DND-41 (cell line): ENCODE results near the gene PUSL1.

Experiments
- EZH2 ChIP-seq: IDR thresholded peaks from 3 replicates; pipeline ENCODE4 v1.6.1; 2012; ENCODE audit warnings: borderline replicate concordance, low read depth, mild to moderate bottlenecking, moderate library complexity, low read length, inconsistent platforms; ENCODE audit not compliant: severe bottlenecking
- TF ChIP-seq, protein P1 (sequence below): IDR thresholded peaks from 2 replicates; pipeline ENCODE4 v1.5.1; 2012; ENCODE audit warnings: borderline replicate concordance, low read length, moderate library complexity, mild to moderate bottlenecking; ENCODE audit not compliant: poor library complexity, severe bottlenecking; ENCODE audit errors: extremely low read depth

DNA sequence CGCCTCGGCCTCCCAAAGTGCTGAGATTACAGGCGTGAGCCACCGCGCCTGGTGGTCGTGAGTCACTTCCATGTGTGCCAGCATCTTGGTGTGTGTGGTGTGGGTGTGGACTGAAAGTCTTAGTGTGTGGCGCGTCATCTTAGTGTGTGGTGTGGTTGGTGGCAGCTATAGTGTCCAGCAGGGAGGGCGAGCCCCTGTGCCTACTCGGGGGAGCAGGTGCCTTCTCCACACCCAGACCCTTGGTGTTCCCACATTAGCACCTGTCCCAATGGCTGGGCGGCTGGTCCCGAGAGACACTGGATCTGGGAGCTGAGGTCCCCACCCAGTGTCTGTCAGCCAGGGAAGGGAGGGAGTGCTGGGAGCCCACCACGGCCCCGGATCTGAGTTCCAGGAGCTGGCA is 25.4 kb upstream of the PUSL1 start:
- TF ChIP-seq, protein P1, sequence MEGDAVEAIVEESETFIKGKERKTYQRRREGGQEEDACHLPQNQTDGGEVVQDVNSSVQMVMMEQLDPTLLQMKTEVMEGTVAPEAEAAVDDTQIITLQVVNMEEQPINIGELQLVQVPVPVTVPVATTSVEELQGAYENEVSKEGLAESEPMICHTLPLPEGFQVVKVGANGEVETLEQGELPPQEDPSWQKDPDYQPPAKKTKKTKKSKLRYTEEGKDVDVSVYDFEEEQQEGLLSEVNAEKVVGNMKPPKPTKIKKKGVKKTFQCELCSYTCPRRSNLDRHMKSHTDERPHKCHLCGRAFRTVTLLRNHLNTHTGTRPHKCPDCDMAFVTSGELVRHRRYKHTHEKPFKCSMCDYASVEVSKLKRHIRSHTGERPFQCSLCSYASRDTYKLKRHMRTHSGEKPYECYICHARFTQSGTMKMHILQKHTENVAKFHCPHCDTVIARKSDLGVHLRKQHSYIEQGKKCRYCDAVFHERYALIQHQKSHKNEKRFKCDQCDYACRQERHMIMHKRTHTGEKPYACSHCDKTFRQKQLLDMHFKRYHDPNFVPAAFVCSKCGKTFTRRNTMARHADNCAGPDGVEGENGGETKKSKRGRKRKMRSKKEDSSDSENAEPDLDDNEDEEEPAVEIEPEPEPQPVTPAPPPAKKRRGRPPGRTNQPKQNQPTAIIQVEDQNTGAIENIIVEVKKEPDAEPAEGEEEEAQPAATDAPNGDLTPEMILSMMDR, result no peak
- TF ChIP-seq EZH2, result no peak
